NCI-H2171 treated with DMSO at 0.1 percent for 48 hours (cell line): ENCODE data around the gene CPA4.

Experiments used
- DNase-seq: peaks from one replicate; lab custom pipeline; 2025; lab: John Stamatoyannopoulos, UW

Gene CPA4

GRCh38 chr7:130365511-130366441, 72.8 kb downstream of the CPA4 start:
- DNase-seq = peak; percentile 99

GRCh38 chr7:130366564-130366963, 73.6 kb downstream of the CPA4 start:
- no peak for DNase-seq

GRCh38 chr7:130367088-130367755, 74.3 kb downstream of the CPA4 start:
- DNase-seq = peak; percentile 17

GRCh38 chr7:130367836-130368746, 75.1 kb downstream of the CPA4 start:
- DNase-seq = no peak

GRCh38 chr7:130369110-130369711, 76.2 kb downstream of the CPA4 start:
- no peak for DNase-seq

- DNase-seq = no peak
Observed at GRCh38 chr7:130369831-130370550, 77.0 kb downstream of the CPA4 start.

- no peak for DNase-seq
Observed at GRCh38 chr7:130371046-130371445, 78.1 kb downstream of the CPA4 start.

GRCh38 chr7:130372402-130373165, 79.6 kb downstream of the CPA4 start:
- no peak for DNase-seq
